ENCODE data around the gene C19orf81. TPM values are rescaled to one million over a fixed set of nuclear protein-coding genes. Genes with fewer than 3 reads are reported as not detected.

The C19orf81 gene
- total RNA-seq, 4 donors from 2014 or later = not detected

- intact Hi-C loops (cut with DNase I; ENCODE audit: low total_unique reads) (no loop called here), in situ Hi-C loops (cut with MboI; ENCODE audit: low sequenced_read_pairs in 4 of 4) (no loop called here)
- no peaks in the 10 kb centered on the region for H3K9me3 ChIP-seq
- H3K27ac ChIP-seq = no peak overlapping the region
- H3K4me3 ChIP-seq = no peak overlapping the region
- peaks cover 5 to 19% (median 15%) of the 10 kb centered on the region in 3 donors for H3K27me3 ChIP-seq
- TF ChIP-seq, protein P1, sequence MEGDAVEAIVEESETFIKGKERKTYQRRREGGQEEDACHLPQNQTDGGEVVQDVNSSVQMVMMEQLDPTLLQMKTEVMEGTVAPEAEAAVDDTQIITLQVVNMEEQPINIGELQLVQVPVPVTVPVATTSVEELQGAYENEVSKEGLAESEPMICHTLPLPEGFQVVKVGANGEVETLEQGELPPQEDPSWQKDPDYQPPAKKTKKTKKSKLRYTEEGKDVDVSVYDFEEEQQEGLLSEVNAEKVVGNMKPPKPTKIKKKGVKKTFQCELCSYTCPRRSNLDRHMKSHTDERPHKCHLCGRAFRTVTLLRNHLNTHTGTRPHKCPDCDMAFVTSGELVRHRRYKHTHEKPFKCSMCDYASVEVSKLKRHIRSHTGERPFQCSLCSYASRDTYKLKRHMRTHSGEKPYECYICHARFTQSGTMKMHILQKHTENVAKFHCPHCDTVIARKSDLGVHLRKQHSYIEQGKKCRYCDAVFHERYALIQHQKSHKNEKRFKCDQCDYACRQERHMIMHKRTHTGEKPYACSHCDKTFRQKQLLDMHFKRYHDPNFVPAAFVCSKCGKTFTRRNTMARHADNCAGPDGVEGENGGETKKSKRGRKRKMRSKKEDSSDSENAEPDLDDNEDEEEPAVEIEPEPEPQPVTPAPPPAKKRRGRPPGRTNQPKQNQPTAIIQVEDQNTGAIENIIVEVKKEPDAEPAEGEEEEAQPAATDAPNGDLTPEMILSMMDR (IDR thresholded peaks at IDR 0.05 in 4 of 5, conservative IDR thresholded peaks at IDR 0.05 in 1 of 5) = no peak
- no peak for TF ChIP-seq POLR2A (IDR thresholded peaks at IDR 0.05)
- no peaks in the 10 kb centered on the region for H3K36me3 ChIP-seq
- DNase-seq = no peak
- no peaks in the 10 kb centered on the region for H3K4me1 ChIP-seq
- no peak for ATAC-seq
Observed at GRCh38 chr19:50701367-50701985, 52.2 kb downstream of the C19orf81 start.

- DNase-seq (no peak), ATAC-seq (no peak)
- Histone ChIP-seq H3K36me3 (no peaks in the 10 kb centered on the region), H3K27me3 (peaks cover 5 to 19% (median 15%) of the 10 kb centered on the region in 3 donors), H3K4me3 (no peak overlapping the region), H3K27ac (no peak overlapping the region), H3K4me1 (no peaks in the 10 kb centered on the region), H3K9me3 (no peaks in the 10 kb centered on the region)
- in situ Hi-C loops (cut with MboI; ENCODE audit: low sequenced_read_pairs in 4 of 4) (no loop called here), intact Hi-C loops (cut with DNase I; ENCODE audit: low total_unique reads) (no loop called here)
- no peak for TF ChIP-seq POLR2A (IDR thresholded peaks at IDR 0.05)
- TF ChIP-seq, protein P1 (IDR thresholded peaks at IDR 0.05 in 4 of 5, conservative IDR thresholded peaks at IDR 0.05 in 1 of 5) = no peak
Observed at GRCh38 chr19:50702158-50702870, 53.1 kb downstream of the C19orf81 start.

- no peak for ATAC-seq
- in situ Hi-C loops (cut with MboI; ENCODE audit: low sequenced_read_pairs in 4 of 4) = no loop called here
Observed at GRCh38 chr19:50702871-50703829, 53.9 kb downstream of the C19orf81 start.

More at GRCh38 chr19:50702871-50703829, 53.9 kb downstream of the C19orf81 start:
- no peak for TF ChIP-seq POLR2A (IDR thresholded peaks at IDR 0.05)
- TF ChIP-seq, protein P1 (IDR thresholded peaks at IDR 0.05 in 4 of 5, conservative IDR thresholded peaks at IDR 0.05 in 1 of 5) = no peak
- peaks cover 5 to 19% (median 15%) of the 10 kb centered on the region in 3 donors for H3K27me3 ChIP-seq
- no peak for DNase-seq
- H3K4me3 ChIP-seq = no peak overlapping the region
- no peaks in the 10 kb centered on the region for H3K9me3 ChIP-seq
- H3K4me1 ChIP-seq = no peaks in the 10 kb centered on the region
- intact Hi-C loops (cut with DNase I; ENCODE audit: low total_unique reads) = no loop called here
- H3K27ac ChIP-seq = no peak overlapping the region
- H3K36me3 ChIP-seq = no peaks in the 10 kb centered on the region
